ENCODE data around the gene RAB18. TPM values are rescaled to one million over a fixed set of nuclear protein-coding genes. Genes with fewer than 3 reads are reported as not detected.
A peak's percentile ranks its signal among the peaks of the same experiment; 100 is the strongest.

Gene RAB18
- total and polyA plus RNA-seq, 10 donors = 21.2 to 104 (median 52.2) TPM

DNA sequence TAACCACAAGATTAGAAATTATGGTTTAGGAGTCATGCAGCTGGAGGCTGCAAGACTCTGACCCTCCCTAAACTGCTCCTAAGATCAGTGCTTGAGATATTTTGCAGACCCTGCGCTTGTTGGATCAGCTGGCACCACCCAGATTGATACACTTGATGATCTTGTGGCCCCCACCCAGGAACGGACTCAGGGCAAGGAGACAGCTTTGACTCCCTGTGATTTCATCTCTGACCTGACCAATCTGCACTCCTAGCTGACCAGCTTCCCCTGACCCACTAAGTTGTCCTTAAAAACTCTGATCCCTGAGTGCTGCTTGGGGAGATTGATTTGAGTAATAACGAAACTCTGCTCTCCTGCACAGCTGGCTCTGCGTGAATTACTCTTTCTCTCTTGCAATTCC, 8.0 kb upstream of the RAB18 start:
- H3K9me3 ChIP-seq = peaks cover 0 to 17% (median 12%) of the 10 kb centered on the region in 8 donors
- 73 to 81% (median 80%) methylated on average over 4 of the region's 4 CpGs for WGBS, 5 donors
- H3K27me3 ChIP-seq (replicated peaks in 1 of 7) = peaks cover 0 to 5% (median 0%) of the 10 kb centered on the region in 7 donors
- H3K4me3 ChIP-seq = no peak overlapping the region
- intact Hi-C loops (cut with DNase I; ENCODE audit: low total_unique reads) = no loop called here
- no peak for DNase-seq
- H3K27ac ChIP-seq = no peak overlapping the region
- no peaks in the 10 kb centered on the region for H3K4me1 ChIP-seq
- TF ChIP-seq POLR2A (IDR thresholded peaks at IDR 0.05) = no peak
- no peak for TF ChIP-seq CTCF (IDR thresholded peaks at IDR 0.05 in 8 of 11, conservative IDR thresholded peaks at IDR 0.05 in 3 of 11)
- no peak for TF ChIP-seq POLR2AphosphoS5 (IDR thresholded peaks at IDR 0.05)
- no peaks in the 10 kb centered on the region for H3K36me3 ChIP-seq

DNA sequence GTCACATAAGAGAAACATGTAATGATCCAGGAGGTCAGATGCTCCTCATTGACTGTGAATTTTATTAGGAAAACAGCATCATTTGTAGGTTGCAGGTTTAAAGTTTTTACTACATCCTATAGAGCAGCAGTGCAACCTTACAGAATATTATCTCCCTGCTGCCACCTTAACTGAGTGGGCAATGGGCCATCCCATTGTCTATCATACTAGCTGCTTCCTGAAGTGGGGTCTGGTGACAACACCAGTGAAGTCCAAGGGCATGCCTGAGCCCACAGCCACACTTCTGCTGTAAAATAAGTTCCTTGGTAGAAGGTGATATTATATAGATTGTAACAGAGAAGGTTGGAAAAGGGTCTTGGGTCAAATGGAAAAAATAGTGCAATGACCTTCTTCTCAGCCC, 4.0 kb upstream of the RAB18 start:
- TF ChIP-seq POLR2AphosphoS5 (IDR thresholded peaks at IDR 0.05) (no peak), POLR2A (IDR thresholded peaks at IDR 0.05) (no peak), CTCF (IDR thresholded peaks at IDR 0.05 in 8 of 11, conservative IDR thresholded peaks at IDR 0.05 in 3 of 11) (no peak)
- intact Hi-C loops (cut with DNase I; ENCODE audit: low total_unique reads) = no loop called here
- DNase-seq = no peak
- Histone ChIP-seq H3K27ac (no peak overlapping the region), H3K4me3 (no peak overlapping the region), H3K4me1 (peaks cover under 1 to 12% (median 9%) of the 10 kb centered on the region in 6 donors), H3K9me3 (peaks cover 0 to 7% (median 0%) of the 10 kb centered on the region in 8 donors), H3K27me3 (replicated peaks in 1 of 7) (no peaks in the 10 kb centered on the region), H3K36me3 (no peaks in the 10 kb centered on the region)

DNA sequence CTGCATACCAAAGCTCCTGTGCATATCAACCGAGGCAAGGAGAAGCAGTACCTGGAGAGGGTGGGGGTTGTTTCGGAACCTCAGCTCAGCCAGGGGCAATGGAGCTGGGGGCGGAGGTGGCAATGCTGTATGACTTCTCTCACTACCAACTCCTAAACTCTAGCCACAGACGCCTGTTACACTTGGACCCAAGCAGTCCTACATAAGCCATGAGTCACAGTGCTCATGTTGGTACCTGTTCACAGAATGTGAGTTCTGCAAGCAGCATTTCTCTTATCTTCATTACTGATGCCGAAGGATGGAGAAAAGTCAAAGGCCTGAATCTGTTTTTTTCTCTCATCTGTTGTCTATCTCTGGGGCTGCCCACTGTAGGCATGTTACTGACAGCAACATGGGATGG, 3.2 kb upstream of the RAB18 start:
- intact Hi-C loops (cut with DNase I; ENCODE audit: low total_unique reads) = no loop called here
- Histone ChIP-seq H3K27me3 (replicated peaks in 1 of 7) (no peaks in the 10 kb centered on the region), H3K4me1 (peaks cover 9 to 20% (median 17%) of the 10 kb centered on the region in 6 donors), H3K36me3 (no peaks in the 10 kb centered on the region), H3K27ac (no peak overlapping the region), H3K9me3 (peaks cover 0 to 7% (median 0%) of the 10 kb centered on the region in 8 donors), H3K4me3 (no peak overlapping the region)
- no peak for DNase-seq
- TF ChIP-seq POLR2A (IDR thresholded peaks at IDR 0.05) (no peak), CTCF (IDR thresholded peaks at IDR 0.05 in 8 of 11, conservative IDR thresholded peaks at IDR 0.05 in 3 of 11) (no peak), POLR2AphosphoS5 (IDR thresholded peaks at IDR 0.05) (no peak)
- WGBS, 5 donors = 77 to 89% (median 80%) methylated on average over 5 of the region's 5 CpGs

DNA sequence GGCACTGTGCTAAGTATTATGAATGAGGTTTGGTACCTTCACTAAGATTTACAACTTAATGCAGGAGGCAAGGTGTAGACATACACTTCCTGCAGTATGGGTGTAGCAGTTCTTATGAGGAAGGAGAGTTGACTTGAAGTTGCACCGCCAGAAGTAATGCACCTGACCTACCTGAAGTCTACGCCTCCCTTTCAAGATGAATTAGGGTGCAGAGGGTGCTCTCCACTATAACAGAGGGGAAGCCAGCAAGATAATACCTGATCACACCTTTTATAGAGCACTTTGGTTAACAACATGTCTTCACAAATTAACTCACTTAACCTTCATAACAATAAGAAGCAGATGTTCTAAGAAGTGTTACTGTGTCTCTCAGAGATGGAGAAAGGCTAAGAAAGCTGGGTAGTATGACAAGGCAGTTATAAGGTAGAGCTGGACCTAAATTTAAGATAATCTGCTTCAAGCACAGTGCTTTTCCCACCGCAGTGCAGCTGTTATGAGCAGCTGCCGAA, 552 bp upstream of the RAB18 start:
- no peaks in the 10 kb centered on the region for H3K27me3 ChIP-seq (replicated peaks in 1 of 7)
- intact Hi-C loops (cut with DNase I; ENCODE audit: low total_unique reads) = no loop called here
- H3K27ac ChIP-seq = peak overlapping the region; percentile 76 to 97 (median 93)
- peak overlapping the region in 7 of 8 donors; percentile 5 to 90 (median 66) for H3K4me3 ChIP-seq
- no peaks in the 10 kb centered on the region for H3K36me3 ChIP-seq
- H3K9me3 ChIP-seq = peaks cover 0 to under 1% (median 0%) of the 10 kb centered on the region in 8 donors
- DNase-seq = no peak
- TF ChIP-seq CTCF (IDR thresholded peaks at IDR 0.05 in 8 of 11, conservative IDR thresholded peaks at IDR 0.05 in 3 of 11) (no peak), POLR2AphosphoS5 (IDR thresholded peaks at IDR 0.05) (no peak), POLR2A (IDR thresholded peaks at IDR 0.05) (no peak)
- H3K4me1 ChIP-seq = peaks cover 20 to 47% (median 38%) of the 10 kb centered on the region in 6 donors
- WGBS, 5 donors = 41 to 47% (median 43%) methylated on average over 4 of the region's 4 CpGs

Measured in spleen (tissue), 11 donors.